Tibial nerve (tissue), 4 donors: ENCODE measurements around the gene SUFU.

Experiments used
- CTCF ChIP-seq, 5 experiments: fragments of 200-600 bp in 3 of 5; fragments of 450-650 bp in 2 of 5; sonication (generic) in 3 of 5; IDR thresholded peaks; one replicate each; pipeline ENCODE4 v1.5.1; 2016 to 2019; ENCODE audit warnings: antibody characterized with exemption in 5 of 5, mild to moderate bottlenecking in 3 of 5, moderate library complexity in 2 of 5
- EP300 ChIP-seq, 2 donors: sonication (generic); formaldehyde crosslinking; IDR thresholded peaks; one replicate each; pipeline ENCODE4 v1.6.1; 2017; ENCODE audit warnings: antibody characterized with exemption in 2 of 2, mild to moderate bottlenecking in 1 of 2
- POLR2A ChIP-seq, 2 donors: fragments of 450-650 bp; IDR thresholded peaks; one replicate each; pipeline ENCODE4 v1.6.1; 2017; ENCODE audit warnings: antibody characterized with exemption in 2 of 2, mild to moderate bottlenecking in 2 of 2, moderate library complexity in 2 of 2

- TF ChIP-seq CTCF (IDR thresholded peaks at IDR 0.05), result no peak
- no peak for TF ChIP-seq POLR2A (IDR thresholded peaks at IDR 0.05)
- no peak for TF ChIP-seq EP300 (IDR thresholded peaks at IDR 0.05)
Observed at GRCh38 chr10:102550636-102551210, 47.0 kb downstream of the SUFU start.
